HG03571 (cell line): ENCODE results near the gene FRRS1.
A peak's percentile ranks its signal among the peaks of the same experiment; 100 is the strongest.

Experiments
- ATAC-seq: cut with Tn5 transposase; IDR thresholded peaks from one replicate; pipeline ENCODE4 v1.9.1; 2021; ENCODE audit not compliant: unreplicated experiment

Gene FRRS1

GRCh38 chr1:99737016-99737415 is 29.4 kb downstream of the FRRS1 start:
- ATAC-seq, result no peak

GRCh38 chr1:99735852-99736251 is 30.6 kb downstream of the FRRS1 start:
- ATAC-seq, result no peak

- ATAC-seq, result no peak
Measured at GRCh38 chr1:99731384-99731783, 35.1 kb downstream of the FRRS1 start.

- no peak for ATAC-seq
Measured at GRCh38 chr1:99728494-99729235, 37.8 kb downstream of the FRRS1 start.

DNA sequence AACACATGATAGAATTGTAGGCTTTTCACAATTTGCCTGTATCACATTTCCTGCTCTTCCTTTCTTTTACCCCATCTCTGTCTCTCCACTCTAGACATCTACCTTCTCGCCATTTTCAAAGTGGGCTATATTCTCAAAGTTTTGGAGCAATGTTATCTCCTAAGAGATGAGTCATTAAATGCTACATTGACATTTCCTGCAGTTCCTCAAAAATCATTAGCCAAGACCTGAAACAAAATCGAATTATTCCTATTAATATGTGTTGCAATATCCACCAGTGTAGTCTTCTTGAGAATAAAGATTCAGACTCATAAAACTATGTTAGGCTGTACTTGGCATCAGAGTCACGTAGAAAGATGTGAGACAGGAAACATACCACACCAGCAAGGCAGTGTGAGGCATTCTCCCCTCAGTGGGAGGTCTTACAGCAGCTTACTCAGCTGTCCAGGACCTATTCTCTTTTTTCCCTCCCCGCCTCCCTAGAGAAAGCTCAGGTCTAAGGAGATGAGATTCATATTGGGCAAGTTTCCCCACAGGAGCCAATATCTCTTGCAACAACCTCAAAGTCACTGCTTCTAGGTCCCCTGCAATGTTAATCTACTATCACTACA is 38.8 kb downstream of the FRRS1 start:
- no peak for ATAC-seq

DNA sequence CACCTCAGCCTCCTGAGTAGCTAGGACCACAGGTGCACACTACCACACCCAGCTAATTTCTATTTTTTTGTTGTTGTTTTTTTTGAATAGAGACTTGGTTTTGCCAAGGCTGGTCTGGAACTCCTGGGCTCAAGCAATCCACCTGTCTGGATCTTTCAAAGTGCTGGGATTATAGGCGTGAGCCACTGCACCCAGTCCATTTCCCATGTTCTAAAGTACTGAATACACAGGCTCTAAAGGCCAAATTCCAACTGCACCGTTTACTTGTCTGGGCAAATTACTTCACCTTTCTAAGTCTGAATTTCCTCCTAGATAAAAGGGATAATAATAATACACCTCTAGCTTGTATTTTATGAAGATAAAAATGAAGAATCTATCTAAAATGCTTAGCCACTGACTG is 39.6 kb downstream of the FRRS1 start:
- no peak for ATAC-seq

DNA sequence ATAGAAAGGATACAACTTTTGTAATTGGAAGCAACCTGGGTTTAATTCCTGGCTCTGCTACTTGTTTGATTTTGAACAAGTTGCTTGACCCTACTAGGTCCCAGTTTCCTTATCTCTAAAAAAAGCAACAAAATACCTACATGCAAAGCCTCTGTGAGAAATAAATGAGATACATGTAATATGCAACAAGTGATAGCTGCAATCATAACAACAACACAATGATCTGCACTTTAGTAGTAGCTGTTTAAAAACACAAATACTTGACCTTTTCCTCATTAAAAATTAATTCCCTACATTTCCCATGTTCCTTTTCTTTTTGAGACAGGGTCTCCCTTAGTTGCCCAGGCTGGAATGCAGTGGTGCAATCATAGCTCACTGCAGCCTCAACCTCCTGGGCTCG is 40.0 kb downstream of the FRRS1 start:
- ATAC-seq, result no peak

- no peak for ATAC-seq
Measured at GRCh38 chr1:99725996-99726395, 40.4 kb downstream of the FRRS1 start.

DNA sequence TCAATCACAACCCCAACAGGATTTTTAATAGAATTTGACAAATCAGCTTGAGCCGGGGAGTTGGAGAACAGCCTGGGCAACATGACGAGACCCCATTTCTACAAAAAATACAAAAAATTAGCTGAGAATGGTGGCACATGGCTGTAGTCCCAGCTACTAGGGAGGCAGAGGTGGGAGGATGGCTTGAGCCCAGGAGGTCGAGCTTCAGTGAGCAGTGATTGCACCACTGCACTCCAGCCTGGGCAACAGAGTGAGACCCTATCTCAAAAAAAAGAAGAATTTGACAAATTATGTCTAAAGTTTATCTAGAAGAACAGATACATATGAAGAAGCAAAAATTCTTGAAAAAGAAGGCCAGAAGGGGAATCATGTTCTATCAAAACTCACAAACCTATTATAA is 43.2 kb downstream of the FRRS1 start:
- ATAC-seq, result no peak

DNA sequence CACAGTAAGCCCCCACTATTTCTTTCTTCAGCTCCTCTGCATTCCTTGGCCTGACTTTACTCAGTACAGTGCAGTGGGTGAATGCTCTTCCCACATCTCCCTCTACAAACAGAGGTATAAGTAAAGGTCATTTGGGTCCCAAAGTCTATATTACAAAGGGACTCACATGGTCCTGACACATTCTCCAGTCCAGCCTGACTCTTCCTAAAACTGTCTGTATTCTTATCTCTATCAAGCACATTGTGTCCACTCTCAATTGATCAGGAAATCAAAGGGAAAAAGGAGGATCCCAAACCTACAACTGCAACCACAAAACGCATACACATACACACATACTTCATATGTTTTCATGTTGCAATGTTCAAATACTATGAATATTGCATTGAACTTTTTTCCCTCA is 49.4 kb downstream of the FRRS1 start:
- ATAC-seq, result no peak

DNA sequence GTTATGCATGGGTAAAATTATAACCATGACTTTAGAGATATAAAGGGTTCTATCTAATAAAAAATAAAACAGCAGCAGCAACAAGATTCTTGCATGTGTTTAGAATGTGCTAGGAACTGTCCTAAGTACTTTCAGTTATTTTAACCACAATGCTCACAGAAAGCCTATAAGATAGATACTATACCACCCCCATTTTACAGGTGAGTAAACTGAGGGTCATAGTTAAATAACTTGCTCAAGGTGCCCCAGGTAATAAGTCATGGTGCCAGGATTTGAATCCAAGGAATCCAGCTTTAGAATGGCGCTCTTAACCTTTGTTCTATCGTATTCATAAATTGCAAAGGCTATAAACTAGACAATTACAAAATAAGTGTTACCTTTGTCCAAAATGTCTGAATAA is 53.4 kb downstream of the FRRS1 start:
- ATAC-seq, result no peak

GRCh38 chr1:99710994-99711393 is 55.4 kb downstream of the FRRS1 start:
- no peak for ATAC-seq

DNA sequence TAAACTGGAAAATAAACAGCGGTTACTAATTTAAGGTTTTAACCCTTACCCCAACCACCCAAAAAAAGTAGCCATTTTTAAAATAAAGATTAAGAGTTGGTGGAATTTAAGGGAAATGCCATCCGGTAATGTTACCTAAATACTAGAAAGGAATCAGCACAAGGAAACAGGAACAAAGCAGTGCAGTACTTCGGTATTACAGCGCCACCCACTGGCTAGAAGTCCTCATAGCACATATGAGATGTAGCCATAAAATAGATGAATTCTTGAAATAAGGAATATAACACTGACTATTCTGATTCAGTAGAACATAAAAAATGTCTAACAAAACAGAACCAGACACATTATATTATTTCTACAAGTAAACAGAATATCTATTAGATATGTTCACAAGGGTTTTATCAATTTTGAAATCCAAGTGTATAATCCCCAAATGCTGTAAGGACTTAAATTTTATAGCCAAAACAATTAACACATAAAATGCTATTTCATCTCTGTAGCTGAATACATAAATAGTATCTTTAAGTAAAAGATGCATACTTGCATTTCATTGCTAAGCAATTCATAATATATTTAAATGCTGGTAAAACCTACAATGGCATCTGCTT is 58.8 kb downstream of the FRRS1 start:
- peak; percentile 63 for ATAC-seq

- ATAC-seq, result no peak
Measured at GRCh38 chr1:99705385-99705784, 61.0 kb downstream of the FRRS1 start.

GRCh38 chr1:99704356-99704816 is 62.0 kb downstream of the FRRS1 start:
- ATAC-seq, result no peak

GRCh38 chr1:99702221-99702620 is 64.2 kb downstream of the FRRS1 start:
- no peak for ATAC-seq

DNA sequence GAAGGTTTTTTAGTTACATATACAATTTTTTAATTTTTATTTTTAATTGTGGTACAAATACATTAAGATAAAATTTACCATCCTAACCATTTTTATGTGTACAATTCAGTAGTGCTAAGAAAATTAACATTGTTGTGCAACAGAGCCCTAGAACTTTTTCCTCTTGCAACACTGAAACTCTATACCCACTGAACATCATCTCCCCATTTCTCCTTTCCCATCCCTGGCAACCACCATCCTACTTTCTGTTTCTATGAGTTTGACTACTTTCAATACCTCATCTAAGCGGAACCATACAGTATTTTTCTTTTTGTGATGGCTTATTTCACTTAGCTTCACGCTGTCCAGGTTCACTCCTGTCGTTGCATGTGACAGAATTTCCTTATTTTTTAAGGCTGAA is 66.4 kb downstream of the FRRS1 start:
- ATAC-seq, result no peak

- ATAC-seq, result no peak
Measured at GRCh38 chr1:99697580-99697979, 68.9 kb downstream of the FRRS1 start.

DNA sequence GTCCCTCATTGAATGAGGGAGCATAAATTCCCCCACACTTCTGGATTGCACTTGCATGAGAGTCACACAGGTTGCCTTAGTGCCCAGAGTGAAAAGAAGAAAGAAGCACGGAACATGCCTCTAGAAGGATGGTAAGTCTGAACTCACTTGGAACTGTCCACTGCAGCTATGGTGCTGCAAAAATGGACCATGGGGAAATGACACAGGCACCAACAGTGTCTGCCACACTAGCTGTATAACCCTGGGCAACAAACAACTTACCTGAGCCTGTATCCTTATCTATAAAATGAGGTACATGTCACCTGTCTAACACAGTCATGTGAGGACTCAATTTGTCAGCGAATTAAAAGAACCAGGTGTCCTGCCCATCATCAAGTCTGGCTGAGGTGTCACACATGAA is 69.8 kb downstream of the FRRS1 start:
- ATAC-seq, result no peak

DNA sequence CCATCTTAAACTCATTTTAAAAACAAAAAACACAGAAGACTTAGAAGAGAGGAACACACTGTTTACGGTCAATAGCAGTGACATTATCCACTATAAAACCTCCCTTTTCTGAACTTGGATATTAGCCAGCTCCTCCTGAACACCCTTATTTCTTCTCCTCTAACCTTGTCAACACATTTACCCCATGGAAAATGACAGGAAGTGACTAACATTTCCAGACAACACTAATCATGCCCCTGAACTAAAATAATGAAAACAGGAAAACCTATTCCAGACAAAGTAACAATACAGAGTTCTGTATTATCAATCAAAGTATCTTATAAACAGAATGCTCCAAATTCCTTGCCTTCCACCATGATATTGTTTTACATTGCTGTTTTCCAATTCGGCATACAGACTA is 75.3 kb downstream of the FRRS1 start:
- no peak for ATAC-seq

- ATAC-seq, result peak; percentile 79
Measured at GRCh38 chr1:99685516-99686180, 80.8 kb downstream of the FRRS1 start.

GRCh38 chr1:99682291-99682751 is 84.1 kb downstream of the FRRS1 start:
- ATAC-seq, result no peak
